Activated CD4-positive, alpha-beta T cell treated with anti-CD3 and anti-CD28 coated beads, Interleukin-2, Interleukin-4, amounts not matched to agents 100 ng/mL and 50 ng/mL, durations not matched to agents 16 hours and 8 hours (primary cell): ENCODE measurements around the gene B3GNT2.

ENCODE experiments used
- DNase-seq: peaks from one replicate; pipeline ENCODE4 v3.0.0-alpha.2; 2020; ENCODE audit warnings: low spot score

Gene B3GNT2

DNA sequence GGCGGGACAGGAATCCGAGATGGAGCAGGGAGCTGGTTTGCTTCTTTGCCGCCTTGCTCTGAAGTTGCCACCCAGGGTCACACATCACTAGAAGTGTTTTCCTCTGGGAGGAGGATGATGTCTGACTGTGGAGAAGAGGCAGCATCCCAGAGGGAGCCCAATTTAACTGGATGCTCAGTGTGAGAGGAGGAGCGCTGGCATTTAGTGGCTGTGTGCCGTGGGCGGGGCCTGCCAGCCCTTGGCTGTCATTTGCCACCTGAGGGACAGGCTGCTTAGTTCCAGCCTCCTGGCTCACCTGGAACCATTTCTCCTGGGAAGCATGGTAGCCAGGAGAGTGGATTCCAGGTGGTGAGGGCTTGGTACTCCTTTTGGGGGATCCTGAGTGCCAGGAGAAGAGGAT, 9.6 kb downstream of the B3GNT2 start:
- no peak for DNase-seq

DNA sequence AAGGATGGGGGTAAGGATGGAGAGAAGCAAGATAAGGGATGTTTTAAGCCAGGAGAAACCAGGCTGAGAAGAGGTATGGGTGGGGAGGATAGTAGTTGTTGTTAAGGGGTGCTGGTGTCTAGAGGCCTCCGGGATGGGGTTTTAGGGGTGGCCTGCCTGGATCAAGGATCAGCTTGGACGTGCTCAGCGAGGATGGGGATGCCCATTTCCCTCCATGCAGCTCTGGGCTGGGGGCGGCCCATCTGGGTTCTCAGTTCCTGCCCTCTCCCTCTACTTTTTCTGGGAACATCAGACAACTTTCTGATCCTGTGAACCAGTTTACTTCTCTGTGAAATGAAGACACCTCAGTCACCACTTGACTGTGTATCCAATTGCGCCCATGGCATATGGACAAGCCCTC, 10.1 kb downstream of the B3GNT2 start:
- no peak for DNase-seq

DNA sequence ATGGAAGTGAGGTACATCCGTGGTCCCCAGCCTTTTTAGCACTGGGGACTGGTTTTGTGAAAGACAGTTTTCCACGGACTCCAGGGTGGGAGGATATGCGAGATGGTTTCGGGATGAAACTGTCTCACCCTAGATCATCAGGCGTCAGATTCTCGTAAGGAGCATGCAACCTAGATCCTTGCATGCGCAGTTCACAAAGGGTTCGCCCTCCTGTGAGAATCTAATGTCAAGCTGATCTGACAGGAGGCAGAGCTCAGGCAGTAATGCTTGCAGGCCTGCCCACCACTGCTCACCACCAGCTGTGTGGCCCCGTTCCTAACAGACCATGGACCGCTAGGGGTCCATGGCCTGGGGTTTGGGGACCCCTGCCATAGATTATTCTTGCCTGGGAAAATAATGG, 11.6 kb downstream of the B3GNT2 start:
- no peak for DNase-seq

DNA sequence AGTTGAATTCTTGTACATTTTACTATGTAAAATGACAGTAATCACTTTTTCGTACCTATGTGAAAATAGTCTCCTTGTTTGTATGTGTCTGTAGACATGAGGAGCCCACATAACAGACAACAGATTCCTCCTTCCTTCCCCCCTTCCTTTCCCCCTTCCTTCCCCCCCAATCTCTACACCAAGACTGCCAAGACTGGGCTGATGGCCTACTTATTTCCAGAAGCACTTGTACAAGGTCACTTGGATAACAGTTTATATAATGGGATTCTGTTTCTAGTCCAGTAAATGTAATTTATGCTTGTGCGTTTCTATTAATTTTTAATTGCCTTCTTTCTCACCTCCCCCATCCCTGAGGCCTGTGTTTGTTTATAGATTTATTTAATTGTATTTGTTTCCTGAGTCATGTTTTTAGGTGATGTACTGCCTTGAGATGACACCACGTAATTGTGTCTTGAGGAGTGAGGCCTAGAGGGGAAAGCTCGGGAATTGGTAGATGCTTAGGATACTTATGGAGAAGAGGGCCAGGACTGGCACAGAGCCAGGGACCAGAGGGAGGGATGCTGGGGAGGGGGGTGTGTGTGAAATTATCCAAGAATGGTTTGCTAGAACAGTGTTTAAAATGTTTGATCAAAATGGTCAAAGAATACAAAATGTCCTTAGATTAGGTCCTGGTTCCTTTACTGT, 12.3 kb downstream of the B3GNT2 start:
- no peak for DNase-seq

DNA sequence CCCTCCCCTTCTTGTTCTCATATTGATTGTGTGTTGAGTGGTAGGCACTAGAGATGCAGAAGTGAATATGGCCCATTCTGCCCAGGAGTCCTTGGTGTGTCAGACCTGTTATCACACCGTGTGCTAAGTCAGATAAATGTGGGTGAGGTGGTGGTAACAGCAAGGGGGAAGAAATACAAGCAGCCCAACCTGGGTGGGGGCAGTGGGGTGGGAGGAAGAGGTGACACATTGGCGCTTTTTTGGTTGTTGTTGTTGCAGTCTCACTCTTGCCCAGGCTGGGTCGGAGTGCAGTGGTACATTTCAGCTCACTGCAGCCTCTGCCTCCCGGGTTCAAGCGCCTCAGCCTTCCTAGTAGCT, 12.8 kb downstream of the B3GNT2 start:
- DNase-seq = no peak

DNA sequence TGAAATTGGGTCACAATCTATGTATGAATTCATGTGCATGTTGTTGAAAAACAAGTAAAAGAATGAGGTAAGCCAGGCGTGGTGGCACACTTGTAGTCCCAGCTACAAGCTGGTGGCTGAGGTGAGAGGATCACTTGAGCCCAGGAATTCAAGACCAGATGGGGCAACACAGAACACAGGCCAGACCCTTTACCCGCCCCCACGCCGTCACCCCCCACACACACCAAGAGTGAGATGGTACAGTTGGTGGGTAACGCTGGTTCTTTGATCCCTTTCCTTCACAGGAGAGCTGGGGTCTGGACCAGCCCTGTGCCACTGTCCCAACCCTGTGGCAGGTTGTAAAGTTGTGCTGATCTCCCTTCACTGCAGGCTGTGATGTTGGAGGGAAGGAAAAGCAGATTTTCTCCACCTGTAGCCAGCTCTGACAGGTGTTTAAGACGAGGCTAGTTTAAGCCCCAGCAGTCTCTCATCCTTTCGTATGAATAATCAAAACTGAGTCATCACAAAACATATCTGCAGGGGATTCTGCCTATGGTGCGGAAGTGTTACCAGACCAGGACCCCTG, 13.6 kb downstream of the B3GNT2 start:
- DNase-seq = no peak

DNA sequence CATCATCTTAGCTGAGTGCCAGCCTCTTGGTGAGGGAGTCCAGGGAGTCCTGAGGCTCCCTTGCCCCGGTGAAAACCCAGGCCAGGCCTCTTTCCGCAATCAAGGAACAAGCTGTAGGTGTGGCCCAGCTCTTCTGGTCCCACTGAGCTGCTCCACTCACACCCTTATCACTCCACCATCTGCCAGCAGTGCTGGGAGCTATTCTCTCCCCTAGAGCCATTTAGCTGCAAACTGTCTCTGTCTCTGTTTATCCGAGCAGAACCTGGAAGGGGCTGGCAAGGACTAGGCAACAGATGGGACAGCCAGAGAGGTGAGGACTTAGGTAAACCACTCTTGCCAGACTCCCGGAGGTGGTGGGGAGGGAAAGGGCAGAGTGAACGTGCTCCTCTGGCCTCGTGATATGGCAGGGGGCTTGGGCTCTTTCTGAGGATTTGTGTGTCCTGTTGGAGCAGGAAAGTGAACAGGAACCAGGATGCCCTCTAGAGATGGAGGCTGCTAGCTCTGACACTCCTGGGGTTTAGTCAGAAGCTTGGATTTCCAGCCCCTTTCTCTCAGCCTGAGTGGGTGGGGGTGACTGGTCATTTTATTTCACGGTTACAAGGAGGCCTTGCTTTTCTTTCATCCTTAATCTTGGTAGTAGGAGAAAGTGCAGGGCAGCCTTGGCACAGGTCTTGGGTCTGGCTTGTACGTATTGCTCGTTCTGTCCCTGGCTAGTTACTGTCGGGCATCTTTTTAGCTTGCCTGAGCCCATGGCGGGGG, 19.6 kb downstream of the B3GNT2 start:
- no peak for DNase-seq

DNA sequence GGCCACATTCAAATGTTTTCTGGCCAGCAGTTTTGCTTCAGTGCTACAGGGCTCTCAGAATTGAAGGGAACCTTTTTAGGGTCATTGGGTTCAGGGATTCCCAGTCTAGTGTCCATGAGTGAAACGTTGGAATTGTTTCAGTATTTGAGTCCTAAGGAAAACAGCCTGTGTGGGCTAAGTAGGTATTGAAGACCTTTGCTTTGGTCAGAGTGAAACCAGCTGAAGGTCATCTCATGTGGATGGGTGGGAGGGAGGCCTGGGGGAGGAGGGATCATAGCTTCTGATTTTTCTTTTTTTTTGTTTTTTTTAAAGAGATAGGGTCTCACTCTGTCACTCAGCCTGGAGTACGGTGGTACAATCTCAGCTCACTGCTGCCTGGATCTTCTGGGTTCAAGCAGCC, 20.2 kb downstream of the B3GNT2 start:
- DNase-seq = no peak

DNA sequence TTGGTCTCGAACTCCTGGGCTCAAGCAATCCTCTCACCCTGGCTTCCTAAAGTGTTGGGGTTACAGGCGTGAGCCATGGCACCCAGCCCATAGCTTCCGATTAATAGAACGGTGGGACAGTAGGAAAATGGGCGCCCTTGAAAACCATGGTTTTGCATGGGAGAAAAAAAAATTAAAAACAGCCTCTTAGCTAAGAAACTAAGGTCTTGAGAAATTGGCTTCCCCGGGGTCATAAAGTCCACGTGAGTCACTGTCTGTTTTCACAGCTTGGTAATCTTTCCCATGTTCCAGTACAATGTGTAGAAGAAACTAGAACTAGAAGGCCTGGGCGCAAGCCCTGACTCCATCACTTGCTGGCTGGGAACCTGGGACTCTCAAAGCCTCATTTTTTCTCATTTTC, 20.7 kb downstream of the B3GNT2 start:
- DNase-seq = no peak

DNA sequence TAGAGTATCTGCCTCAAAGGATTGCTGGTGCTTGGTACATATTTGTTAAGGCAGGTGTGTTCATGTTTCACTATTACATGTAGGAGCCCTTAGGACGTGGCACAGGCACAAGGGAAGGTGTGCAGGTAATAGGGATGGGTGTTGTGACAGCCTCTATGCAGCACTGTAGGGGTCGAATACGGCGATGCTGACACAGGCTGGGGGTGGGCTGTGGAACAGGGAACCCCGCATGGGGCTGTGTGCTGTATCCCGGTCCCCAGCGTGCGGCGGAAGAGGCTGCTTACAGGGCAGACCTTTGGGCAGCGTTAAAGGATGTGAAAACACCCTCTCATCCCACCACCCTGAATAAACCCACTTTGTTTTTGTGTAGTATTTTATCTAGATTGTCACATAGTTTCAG, 21.5 kb downstream of the B3GNT2 start:
- DNase-seq = no peak

DNA sequence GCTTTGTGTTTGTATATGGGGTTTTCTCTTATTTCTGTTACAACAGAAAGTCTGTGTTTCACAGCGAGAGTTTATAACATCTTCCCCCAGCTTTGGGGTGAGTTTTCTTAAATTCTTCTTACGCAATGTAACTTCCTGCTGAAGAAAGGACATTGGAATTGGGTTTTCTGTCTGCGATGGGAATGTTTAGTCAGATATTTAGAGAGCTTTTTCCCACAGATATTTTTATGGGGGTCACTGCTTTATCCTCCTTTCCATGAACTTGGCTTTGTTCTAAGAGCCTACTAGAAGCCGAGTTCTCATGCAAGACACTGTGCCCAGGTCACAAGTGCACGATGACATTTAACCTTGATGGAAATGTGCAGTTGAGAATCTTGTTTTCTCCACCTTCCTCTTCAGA, 22.1 kb downstream of the B3GNT2 start:
- no peak for DNase-seq

DNA sequence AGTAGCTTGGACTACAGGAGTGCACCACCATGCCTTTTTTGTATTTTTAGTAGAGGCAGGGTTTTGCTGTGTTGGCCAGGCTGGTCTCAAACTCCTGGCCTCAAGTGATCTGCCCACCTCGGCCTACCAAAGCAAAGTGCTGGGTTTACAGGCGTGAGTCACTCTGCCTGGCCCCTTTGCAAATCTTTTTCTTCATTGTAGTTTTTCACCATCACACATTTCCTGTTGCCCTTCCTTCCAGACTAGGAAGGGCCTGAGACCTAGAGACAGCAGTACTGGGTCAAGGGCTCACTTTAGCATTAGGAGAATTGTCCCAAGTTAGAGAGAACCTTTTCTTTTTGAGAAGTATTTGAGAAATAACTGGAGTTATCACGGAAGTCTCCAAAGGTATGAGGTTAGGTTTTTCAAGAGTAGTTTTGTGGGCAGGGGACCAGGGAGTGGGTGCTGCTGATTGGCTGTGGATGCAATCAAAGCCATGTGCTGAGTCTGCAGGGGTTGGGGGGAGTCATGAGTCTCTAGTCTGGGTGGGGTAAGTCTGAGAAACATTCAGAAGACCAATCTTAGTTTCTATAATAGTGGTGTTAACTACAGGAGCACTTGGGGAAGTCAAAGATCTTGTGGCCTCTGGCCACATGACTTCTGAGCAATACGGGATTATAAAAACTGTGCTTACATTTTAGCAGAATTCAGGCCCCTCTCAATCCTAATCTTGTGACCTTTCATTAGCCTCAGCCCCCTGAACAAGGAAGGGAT, 23.7 kb downstream of the B3GNT2 start:
- no peak for DNase-seq

DNA sequence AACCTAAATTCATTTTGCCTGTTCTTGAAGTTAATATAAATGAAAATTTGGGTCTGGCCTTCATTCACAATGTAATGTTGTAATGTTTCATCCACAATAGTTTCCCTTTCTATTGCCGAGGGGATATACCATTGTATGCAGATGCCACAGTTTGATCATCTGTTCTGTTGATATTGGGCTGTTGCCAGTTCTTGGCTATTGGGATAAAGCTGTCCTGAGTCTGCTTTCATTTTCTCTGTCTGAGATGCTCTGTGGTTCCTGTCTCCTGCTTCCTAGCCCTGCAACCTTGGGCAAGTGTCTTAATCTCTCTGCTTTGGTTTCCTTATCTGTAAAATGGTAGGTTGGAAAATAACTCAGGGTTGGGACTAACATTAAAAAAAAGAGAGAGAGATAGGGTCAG, 25.2 kb downstream of the B3GNT2 start:
- no peak for DNase-seq

DNA sequence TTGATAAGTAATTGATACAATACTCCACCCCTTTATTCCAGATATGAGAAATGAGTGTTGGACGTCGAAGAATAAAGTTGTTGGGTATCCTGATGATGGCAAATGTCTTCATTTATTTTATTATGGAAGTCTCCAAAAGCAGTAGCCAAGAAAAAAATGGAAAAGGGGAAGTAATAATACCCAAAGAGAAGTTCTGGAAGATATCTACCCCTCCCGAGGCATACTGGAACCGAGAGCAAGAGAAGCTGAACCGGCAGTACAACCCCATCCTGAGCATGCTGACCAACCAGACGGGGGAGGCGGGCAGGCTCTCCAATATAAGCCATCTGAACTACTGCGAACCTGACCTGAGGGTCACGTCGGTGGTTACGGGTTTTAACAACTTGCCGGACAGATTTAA, 26.3 kb downstream of the B3GNT2 start:
- DNase-seq = no peak

DNA sequence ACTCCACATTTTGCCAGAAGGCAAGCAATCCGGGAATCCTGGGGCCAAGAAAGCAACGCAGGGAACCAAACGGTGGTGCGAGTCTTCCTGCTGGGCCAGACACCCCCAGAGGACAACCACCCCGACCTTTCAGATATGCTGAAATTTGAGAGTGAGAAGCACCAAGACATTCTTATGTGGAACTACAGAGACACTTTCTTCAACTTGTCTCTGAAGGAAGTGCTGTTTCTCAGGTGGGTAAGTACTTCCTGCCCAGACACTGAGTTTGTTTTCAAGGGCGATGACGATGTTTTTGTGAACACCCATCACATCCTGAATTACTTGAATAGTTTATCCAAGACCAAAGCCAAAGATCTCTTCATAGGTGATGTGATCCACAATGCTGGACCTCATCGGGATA, 26.8 kb downstream of the B3GNT2 start:
- DNase-seq = no peak

DNA sequence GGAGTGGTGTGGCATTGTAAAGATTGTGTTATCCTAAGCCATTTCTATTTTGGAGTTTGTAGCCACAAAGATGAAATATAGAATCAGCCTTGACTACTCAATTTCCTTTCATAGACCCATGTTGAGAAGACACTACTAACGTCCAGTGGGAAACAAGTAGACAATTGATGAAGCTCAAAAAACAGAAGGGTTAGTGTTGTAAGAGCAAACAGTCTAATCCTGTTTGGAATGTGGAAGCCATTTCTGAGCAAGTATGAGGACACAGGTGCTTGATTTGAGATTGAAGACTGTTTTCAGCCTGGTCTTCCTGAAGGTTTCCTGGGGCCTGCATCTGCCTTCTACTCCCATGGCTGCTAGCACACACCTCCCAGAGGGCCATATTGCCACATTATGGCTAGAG, 29.1 kb downstream of the B3GNT2 start:
- DNase-seq = no peak

DNA sequence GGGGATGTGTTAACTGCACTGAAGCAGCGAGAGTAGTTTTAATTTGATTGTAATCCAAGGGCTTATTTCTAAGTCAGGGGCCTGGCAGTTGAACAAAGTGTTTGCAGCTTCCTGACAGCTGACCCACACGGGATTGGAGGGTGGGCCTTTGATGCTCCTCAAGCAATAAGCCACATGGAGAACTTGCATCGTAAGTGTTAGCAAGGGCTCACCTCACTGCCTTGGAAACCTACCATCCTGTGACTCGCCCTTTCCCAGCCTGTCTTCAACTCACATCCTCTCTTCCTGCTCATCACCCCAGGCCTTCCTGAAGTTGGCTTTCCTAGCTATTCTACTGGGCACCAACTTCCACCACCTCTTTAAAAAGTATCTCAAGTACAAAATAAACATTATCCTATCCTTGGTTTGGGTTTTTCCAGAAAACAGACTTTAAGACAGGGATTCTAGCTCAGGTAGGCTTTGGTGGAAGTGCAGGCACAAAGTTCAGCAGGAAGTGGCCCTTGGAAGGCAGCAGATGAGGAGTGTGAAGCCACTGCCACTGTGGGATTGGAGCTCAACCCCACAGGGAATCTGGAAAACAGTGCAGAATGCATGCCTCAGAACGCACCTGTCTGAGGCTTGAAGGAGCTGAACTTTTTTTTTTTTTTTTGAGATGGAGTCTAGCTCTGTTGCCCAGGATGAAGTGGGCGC, 31.6 kb downstream of the B3GNT2 start:
- no peak for DNase-seq

DNA sequence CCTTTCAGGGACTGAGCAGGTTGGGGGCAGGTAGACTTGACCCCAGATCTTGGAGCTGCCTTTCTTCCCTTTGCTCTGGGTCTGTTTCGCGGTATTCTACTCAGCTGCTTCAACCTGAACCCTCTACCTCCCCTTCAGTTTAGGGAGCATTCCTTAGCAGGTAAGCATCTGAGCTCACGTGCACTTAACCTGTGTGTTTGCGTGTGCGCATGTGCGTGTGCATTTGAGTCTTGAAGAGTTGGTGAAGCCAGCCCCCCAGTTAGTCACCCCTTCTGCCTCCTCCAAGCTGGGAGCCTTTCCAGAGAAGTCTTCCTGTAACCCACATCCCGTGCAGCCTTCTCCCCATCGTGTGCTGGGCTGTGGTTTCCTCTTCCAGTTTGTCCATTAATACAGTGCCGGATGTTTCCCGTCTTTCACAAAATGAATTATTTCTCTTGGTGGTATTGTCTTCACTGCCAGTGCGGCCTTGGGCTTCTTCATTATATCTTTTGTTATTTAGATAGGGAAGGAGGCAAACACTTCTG, 33.2 kb downstream of the B3GNT2 start:
- DNase-seq = no peak

DNA sequence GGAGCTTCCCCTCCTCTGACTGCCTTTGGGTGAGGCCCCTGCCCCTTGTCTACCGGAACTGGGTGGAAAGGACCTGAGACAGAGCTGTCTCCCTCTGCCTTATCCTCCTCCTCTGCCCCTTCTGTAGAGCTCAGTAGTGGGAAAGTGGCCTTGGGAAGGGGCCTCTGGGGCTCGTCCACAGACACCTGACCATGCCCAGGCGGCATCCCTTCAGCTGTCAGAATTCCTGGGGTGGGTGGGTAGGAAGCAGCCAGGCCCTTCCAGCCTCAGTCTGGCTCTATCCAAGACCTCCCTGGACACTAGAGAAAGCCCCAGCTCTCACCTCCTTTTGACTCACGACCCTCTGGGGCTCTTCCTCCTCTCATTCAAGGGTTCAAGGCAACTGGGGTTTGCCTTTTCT, 35.6 kb downstream of the B3GNT2 start:
- no peak for DNase-seq

DNA sequence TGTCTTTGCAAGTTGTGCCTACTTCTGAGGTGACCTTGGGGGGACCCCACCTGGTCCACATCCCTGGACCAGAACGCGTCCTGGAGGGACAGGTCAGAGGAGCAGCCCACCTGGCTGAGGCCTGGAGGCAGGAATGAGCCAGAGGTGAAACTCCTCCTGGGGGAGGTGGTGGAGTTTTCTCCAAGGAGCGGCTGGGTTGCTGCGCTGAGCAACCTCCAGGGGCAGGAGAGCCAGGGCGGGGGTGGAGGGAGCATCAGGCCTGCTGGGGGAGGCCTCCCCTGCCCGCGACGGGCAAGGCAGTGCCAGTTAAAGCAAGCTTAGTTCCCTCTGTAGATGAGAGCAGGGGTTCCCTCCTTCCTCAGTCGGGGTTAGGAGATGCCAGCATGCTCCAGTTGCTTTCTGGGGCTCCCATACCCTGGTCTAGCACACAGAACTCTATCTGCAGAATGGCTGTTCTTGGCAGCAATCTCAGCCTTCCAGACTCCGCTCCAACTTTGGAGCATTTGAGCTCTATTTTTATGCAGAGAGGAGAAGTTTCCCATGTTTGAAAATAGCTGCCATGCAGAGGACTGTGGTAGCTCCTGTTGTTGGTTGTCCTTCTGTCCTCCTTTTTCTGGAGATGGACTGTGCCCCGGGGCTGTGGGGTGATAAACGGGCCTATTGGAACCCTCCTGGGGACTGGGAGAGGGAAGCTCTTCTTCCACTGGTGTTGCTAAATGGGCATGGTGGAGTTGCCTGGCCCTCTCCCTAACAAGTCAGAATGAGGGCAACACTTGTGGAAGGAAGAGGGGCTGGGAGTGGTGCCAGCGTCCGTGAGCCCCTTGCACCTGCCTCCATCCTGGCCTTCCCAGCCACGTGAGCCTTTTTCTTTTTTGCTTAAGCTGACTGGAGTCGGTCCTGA, 39.1 kb downstream of the B3GNT2 start:
- no peak for DNase-seq

DNA sequence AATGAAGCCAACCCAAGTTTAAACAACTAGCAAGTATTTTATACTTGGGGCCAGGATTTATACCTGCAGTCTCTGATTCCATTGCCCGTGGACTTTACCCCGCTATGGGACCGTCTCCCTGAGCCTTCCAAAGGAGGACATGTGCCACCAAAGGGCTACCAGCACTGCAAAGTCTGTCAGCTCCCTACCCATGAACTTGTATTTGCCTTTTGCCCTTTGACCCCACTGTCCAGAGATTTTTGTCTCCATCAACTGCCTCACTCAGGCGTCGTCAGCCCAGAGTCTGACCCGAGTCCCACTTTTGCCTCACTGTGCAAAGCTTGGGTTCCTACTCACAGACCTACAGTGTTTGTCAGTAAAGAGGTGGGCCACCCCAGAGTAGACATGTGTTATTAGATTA, 40.6 kb downstream of the B3GNT2 start:
- DNase-seq = no peak
